Measurements from ENCODE around the gene SLC35B1.
A peak's percentile ranks its signal among the peaks of the same experiment; 100 is the strongest.
"Not testable (repeated sequence)": the region's sequence is repeated elsewhere in the genome, so short reads cannot be mapped to it uniquely, and the experiment has no call there.

The SLC35B1 gene

DNA sequence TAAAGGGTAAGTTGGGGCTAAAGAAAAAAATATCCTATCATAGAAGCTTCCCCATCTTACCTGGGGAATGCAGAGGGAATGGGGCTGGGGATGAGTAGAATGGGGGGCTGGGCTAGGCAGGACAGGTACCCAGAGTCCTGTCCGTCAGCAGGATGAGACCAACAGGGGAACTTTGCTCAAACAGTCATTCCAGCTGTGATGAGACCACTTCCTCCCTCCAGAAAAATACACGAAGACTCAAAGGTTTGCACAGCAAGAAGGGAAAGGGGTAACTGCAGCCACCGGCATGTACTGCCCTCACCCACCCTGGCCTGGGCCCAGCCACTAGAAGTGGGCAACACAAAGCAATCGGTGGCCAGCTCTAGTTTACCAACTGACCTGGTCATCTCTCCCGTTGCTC is 20.7 kb upstream of the SLC35B1 start:
- no peak for TF ChIP-seq ZNF274 (IDR thresholded peaks at IDR 0.05; ENCODE audit: low read depth, low read length)
- no peak overlapping the region for H3K4me3 ChIP-seq (ENCODE audit: low read length)

DNA sequence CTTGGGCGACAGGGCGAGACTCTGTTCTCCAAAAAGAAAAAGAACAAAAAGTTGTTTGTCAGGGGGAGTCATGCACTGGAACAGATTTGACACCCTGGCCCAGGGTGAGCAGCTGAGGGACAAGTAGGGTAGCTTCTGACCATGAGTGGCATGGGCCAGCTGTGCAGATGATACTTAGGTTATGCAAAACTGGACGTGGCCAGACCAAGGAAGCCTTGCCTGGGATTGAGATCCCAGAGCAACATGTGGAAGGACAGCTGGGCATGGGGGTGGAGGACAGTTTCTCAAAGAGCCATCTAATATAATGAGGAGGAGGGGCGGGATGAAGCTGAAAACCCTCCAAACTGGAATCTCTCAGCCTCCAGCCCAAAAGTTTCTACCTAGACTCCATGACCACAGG is 19.6 kb upstream of the SLC35B1 start:
- H3K4me3 ChIP-seq (ENCODE audit: low read length) = no peak overlapping the region
- TF ChIP-seq ZNF274 (IDR thresholded peaks at IDR 0.05; ENCODE audit: low read depth, low read length) = no peak

DNA sequence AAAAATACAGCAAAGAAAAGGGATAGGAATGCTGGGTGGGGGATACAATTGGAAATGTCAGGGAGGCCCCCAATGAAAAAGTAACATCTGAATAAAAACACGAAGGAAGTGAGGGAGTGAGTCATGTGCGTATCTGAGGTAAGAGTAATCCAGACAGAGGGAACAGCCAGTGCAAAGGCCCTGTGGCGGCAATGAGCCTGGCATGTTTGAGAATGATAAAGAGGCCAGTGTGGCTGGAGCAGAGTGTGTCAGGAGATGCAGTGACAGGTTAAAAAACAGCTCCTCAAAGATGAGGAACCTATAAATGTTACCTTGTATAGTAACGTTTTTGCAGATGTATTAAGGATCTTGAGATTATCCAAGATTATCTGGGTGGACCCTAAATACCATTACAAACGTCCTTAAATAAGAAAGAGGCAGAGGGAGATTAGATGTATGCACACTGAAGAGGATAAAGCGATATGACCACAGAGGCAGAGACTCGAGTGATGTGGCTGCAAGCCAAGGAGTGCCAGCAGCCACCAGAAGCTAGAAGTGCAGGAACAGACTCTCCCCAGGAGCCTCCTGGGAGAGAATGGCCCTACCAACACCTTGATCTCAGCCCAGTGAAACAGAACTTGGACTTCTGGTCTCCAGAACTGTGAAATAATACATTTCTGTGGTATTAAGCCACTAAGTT is 17.8 kb upstream of the SLC35B1 start:
- TF ChIP-seq ZNF274 (IDR thresholded peaks at IDR 0.05; ENCODE audit: low read depth, low read length) = no peak
- H3K4me3 ChIP-seq (ENCODE audit: low read length) = no peak overlapping the region

DNA sequence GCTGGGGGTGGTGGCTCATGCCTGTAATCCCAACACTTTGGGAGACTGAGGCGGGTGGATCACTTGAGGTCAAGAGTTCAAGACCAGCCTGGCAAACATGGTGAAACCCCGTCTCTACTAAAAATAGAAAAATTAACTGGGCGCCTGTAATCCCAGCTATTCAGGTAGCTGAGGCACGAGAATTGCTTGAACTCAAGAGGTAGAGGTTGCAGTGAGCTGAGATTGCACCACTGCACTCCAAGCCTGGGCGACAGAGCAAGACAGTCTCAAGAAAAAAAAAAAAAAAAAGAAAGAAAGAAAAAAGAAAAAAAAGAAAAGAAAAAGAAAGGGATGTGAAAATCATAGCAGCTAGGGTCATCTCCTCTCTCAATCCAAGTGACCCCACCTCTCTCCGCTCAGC is 16.8 kb upstream of the SLC35B1 start:
- not testable (repeated sequence) for H3K4me3 ChIP-seq (ENCODE audit: low read length)

DNA sequence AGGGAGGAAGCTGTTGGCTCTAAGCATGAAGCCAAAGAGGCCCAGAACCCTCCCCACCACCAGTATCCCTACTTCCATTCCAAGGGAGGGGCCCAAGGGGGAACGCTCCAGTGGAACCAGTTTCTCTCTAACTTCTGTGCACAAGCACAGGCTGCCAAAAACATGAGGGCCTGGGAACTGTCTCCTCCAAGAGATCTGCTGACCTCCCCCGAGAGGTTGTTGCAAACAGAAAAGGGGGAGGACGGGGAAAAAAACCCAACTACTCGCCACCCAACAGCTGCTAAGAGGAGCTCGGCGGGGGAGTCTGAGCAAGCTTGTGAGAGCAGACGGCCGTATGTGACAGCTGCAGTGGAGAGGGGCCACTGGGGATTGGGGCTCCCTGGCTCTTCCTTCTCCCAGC is 15.7 kb upstream of the SLC35B1 start:
- TF ChIP-seq ZNF274 (IDR thresholded peaks at IDR 0.05; ENCODE audit: low read depth, low read length) = no peak
- H3K4me3 ChIP-seq (ENCODE audit: low read length) = no peak overlapping the region

DNA sequence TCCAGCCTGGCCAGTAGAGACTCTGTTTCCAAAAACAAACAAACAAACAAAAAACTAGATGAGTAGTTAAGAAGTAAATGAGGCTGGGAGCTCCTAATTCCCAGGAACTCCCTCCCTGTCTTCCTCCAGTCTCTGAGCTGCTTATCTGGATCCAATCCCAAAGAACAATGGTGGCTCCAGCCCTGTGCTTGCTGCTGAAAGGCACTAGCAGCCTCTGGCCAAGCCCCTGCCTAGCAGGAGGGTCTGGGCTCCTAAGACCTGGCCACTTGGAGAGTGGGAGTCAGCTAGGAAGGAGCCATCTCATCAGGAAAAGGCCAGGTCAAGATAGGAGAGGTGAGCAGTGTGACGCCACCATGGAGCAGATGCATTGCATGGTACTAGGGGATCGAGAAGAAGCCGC is 14.3 kb upstream of the SLC35B1 start:
- no peak for TF ChIP-seq ZNF274 (IDR thresholded peaks at IDR 0.05; ENCODE audit: low read depth, low read length)
- no peak overlapping the region for H3K4me3 ChIP-seq (ENCODE audit: low read length)

DNA sequence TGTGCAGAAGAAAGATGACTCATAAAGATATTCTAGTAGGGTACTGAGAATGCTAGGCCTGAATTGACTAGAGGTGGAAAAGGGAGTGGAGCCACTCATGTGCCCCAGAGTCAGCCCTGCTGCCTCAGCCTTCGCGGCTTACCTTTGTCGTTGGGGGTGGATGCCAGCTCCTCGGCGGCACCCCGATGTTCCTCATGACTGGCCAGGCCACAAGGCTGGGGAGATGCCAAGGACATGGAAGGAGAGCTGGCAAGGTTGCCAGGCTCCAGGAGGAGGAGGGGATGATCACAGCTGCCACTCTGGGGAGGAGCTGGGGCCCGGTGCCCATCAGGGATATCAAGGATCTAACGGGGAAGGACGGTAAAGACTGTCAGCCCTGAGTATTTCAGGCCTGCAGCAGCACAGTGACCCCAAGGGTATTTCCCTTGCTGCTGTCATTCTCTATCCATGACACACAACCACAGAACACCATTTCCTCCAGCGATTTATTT is 9.7 kb upstream of the SLC35B1 start:
- no peak overlapping the region for H3K4me3 ChIP-seq (ENCODE audit: low read length)
- TF ChIP-seq ZNF274 (IDR thresholded peaks at IDR 0.05; ENCODE audit: low read depth, low read length) = no peak

DNA sequence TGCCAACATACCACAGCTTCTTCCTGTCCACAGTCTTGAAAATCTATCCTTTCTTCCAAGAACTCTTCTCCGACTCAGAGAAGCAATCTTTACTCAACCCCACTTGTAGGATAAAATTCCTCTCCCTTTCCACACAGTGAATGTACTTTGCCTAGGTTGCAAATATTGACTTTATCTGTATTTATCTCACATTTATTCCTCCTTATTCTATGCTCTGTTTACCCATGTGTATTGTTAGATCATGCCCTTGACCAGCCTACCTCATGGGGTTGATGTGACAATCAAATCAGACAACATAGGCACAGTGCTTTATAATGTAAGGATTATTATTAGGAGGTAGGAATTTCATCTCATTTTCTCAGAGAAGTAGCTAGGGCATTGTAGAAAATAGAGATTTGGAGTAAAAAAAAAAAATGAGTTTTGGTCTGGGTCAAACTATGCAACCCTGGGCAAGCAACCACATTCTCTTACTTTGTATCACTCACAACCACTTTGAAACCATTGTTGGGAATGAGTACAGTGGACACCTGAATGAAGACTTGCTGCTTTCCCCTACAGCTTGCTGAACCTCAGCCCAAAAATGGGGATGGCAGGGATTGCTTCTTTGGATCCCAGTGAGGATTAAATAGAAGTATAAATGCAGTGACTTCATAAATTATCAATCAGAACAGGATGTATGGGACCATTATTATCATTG is 9.1 kb upstream of the SLC35B1 start:
- no peak for TF ChIP-seq ZNF274 (IDR thresholded peaks at IDR 0.05; ENCODE audit: low read depth, low read length)
- no peak overlapping the region for H3K4me3 ChIP-seq (ENCODE audit: low read length)

DNA sequence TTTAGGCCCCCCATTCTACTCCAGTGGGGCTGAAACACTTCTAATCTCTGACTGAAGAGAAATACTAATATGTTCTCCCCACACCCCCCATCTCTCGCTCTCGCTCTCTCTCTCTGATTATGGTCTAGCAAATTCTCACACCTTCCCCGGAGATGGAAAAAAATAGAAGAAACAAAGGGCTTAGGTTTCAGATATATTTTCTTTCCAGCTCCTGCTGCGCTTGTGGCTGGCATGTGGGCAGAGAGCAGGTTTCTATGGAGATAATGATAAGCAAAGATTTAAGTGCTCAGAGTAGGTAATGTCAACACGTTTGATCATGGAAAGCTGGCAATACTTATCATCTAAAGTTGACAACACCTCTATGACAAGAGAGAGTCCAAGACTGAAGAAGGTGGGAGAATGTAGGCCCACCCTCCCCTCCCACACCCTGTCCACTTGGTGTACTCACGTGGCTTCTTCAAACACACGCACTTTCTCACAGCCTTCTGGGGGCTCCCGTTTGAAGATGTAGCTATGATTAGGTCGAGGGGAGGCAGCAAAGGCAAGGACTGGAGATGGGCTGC is 8.0 kb upstream of the SLC35B1 start:
- H3K4me3 ChIP-seq (ENCODE audit: low read length) = no peak overlapping the region
- TF ChIP-seq ZNF274 (IDR thresholded peaks at IDR 0.05; ENCODE audit: low read depth, low read length) = no peak

DNA sequence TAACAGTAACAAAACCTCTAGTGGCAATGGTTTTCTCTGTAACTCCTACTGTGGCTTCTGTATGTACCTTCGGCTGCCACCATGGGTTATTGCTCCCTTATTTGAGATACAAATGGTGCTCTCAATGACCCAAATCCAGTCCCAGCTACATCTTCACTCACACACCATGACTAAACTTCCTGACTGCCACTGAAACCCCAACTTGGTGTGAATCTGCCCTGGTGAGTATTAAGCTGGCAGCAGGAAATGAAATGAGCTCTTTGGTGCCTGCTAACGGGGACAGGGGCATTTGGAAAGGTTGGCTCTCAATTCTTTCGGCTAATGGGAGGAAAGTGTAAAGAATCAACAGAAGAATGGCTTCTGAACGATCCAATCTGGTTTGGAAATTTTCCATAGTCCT is 7.5 kb upstream of the SLC35B1 start:
- no peak for TF ChIP-seq ZNF274 (IDR thresholded peaks at IDR 0.05; ENCODE audit: low read depth, low read length)
- H3K4me3 ChIP-seq (ENCODE audit: low read length) = no peak overlapping the region

DNA sequence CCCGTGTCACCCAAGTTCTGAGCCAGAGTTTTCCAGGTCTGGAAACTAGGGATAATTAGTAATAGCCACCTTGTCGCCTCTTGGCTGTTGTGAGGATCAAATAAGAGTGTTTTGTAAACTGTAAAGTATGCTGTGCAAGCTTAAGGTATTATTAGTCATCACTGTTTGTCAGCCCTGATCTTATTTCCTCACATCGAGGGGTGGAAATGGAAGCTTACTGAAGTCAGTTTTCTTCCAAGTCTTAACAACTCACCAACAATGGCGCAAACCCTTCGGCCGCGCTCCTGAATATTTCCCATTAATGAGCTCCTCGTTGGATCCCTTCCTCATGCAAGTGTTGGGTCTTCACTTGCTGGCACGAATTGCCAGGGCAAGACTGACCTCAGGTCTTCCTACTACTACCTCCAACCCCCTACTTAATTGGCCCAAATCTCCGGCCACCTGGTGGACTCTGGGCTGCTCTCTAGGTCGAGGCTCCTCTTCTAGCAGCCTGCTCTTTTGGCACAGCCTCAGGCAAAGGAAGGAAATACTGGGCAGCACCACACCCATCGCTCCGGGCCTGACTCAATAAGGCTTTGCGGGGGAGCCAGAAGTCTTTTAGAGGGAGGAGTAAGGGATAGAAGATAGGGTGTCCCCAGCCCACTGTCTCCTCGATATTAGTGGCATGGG is 885 bp upstream of the SLC35B1 start:
- H3K4me3 ChIP-seq (ENCODE audit: low read length) = peak overlapping the region; percentile 40; the same call in 1 of the 2 replicates
- TF ChIP-seq ZNF274 (IDR thresholded peaks at IDR 0.05; ENCODE audit: low read depth, low read length) = no peak

DNA sequence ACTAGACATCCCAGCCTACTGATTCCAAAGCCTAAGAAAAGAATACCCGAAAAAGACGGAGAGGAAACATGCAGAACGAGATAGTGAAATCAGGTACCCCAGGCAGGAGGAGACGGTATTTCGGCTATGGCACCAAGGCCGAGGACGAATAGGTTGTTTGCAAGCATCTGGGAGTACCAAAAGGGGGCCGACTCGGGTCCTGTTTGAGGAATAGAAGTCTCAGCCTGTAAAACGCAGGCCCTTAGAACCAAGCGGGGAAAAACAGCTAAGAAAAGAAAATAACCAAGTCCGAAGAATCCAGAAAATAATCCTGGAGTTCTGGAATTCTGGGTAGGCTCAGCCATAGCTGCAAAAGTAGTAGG is 537 bp downstream of the SLC35B1 start:
- TF ChIP-seq ZNF274 (IDR thresholded peaks at IDR 0.05; ENCODE audit: low read depth, low read length) = no peak
- H3K4me3 ChIP-seq (ENCODE audit: low read length) = peak overlapping the region; percentile 93

DNA sequence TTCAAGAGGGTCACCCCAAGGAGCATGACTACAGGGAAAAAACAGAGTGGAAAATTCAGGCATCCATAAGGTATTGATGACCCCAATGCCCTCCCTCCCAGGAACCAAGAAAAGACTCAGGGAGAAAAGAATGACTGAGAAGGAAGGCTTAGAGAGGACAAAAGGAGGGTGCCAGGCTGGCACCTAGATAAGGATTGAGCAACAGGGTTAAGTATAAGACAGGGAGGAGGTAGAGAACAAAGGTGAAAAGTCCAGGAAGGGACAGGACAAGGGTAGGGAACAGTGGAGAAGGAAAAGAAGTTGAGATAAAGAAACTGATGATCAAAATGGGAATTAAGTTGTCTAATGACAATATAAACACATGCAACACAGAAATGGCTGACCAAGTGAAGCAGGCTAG is 2.5 kb downstream of the SLC35B1 start:
- no peak overlapping the region for H3K4me3 ChIP-seq (ENCODE audit: low read length)

DNA sequence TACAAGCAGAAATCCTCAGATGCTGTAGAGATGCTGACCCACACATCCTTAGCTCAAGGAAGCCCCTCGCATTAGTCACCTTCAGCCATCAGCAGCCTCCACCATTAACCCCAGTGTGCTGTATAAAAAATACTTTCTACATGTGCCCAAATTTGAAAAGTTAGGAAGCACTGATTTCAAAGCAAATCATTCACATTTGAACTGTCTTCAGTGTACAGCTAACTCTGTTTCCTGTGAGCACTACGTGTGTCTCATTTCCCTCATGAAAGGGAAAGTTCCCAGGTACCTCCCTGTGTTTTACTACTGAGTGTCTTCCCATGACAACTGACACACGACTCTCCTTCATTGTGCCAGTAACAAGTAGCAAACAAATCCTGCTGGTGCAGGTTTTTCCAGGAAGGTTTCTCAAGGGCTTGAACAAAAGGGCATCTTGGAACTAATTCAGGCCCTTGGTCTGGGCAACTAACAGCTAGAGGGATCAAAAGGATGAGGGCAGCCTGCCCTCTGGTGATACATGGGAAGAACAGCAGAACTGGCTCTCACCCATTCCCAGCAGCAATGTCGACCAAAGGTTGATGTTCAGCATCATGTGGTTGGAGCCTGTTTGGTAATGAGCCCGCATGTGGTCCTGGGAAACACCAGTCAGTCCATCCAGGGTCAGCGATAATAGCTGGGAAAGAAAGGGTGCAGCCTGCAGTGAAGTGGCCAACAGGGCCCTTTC is 4.0 kb downstream of the SLC35B1 start:
- TF ChIP-seq ZNF274 (IDR thresholded peaks at IDR 0.05; ENCODE audit: low read depth, low read length) = no peak
- no peak overlapping the region for H3K4me3 ChIP-seq (ENCODE audit: low read length)

More for the DNA sequence above, 2.5 kb downstream of the SLC35B1 start:
- TF ChIP-seq ZNF274 (IDR thresholded peaks at IDR 0.05; ENCODE audit: low read depth, low read length) = no peak
